CD4-positive, alpha-beta T cell (primary cell): ENCODE measurements around the gene ZNF860. TPM values are rescaled to one million over a fixed set of nuclear protein-coding genes. Genes with fewer than 3 reads are reported as not detected.
A peak's percentile ranks its signal among the peaks of the same experiment; 100 is the strongest.

Source experiments
- ATAC-seq: fragments of 200-7000 bp; cut with Tn5 transposase; one replicate; pipeline ENCODE4 v1.10.0; 2022; ENCODE audit warnings: mild to moderate bottlenecking; ENCODE audit not compliant: poor library complexity
- CTCF ChIA-PET: fragments of 350-600 bp; sonication (Branson Sonifier 250); formaldehyde crosslinking; loops from one replicate; lab custom pipeline; 2021; ENCODE audit warnings: antibody characterized with exemption, inconsistent platforms; lab: Charles Lee
- POLR2A ChIA-PET: fragments of 350-600 bp; sonication (Branson Sonifier 250); formaldehyde crosslinking; loops from one replicate; lab custom pipeline; 2021; ENCODE audit warnings: antibody characterized with exemption, inconsistent platforms; lab: Charles Lee
- DNase-seq, 14 experiments: peaks; one replicate each; pipeline ENCODE4 v3.0.0-alpha.2; 2013 to 2020; ENCODE audit warnings: mixed read lengths in 2 of 14
- H3K27ac ChIP-seq, 2 donors: one replicate each; pipeline versions ENCODE4 v1.5.1 to v1.7.0; 2013; ENCODE audit warnings: low read length in 2 of 2, low read depth in 1 of 2, mild to moderate bottlenecking in 1 of 2
- H3K27me3 ChIP-seq, 2 experiments: 1 replicate in 1 of 2; 2 replicates in 1 of 2; pipeline versions ENCODE4 v1.6.1 to v1.7.0; 2013; ENCODE audit warnings: low read length in 2 of 2, control low read depth in 1 of 2, mild to moderate bottlenecking in 1 of 2, moderate library complexity in 1 of 2; ENCODE audit not compliant: insufficient read depth in 2 of 2, control insufficient read depth in 1 of 2
- H3K36me3 ChIP-seq: one replicate; pipeline ENCODE4 v1.6.1; 2013; ENCODE audit warnings: low read length, control low read depth; ENCODE audit not compliant: insufficient read depth
- H3K4me1 ChIP-seq: one replicate; pipeline ENCODE4 v1.6.1; 2013; ENCODE audit warnings: low read length, control low read depth; ENCODE audit not compliant: insufficient read depth
- H3K4me3 ChIP-seq: one replicate; pipeline ENCODE4 v1.5.1; 2013; ENCODE audit warnings: mild to moderate bottlenecking, low read length, moderate library complexity
- H3K9me3 ChIP-seq, 2 experiments: 1 replicate in 1 of 2; 2 replicates in 1 of 2; pipeline versions ENCODE4 v1.6.1 to v1.7.0; 2013; ENCODE audit warnings: low read length in 2 of 2, mild to moderate bottlenecking in 2 of 2, control low read depth in 1 of 2, moderate library complexity in 1 of 2; ENCODE audit not compliant: control insufficient read depth in 1 of 2, insufficient read depth in 1 of 2
- H3K27ac Mint-ChIP-seq: one replicate; pipeline ENCODE4 v1.8.0; 2020; ENCODE audit warnings: mixed read lengths
- H3K27me3 Mint-ChIP-seq: one replicate; pipeline ENCODE4 v1.8.0; 2021; ENCODE audit warnings: mixed read lengths
- H3K36me3 Mint-ChIP-seq: one replicate; pipeline ENCODE4 v1.8.0; 2021; ENCODE audit warnings: low read depth, mixed read lengths
- H3K4me1 Mint-ChIP-seq: one replicate; pipeline ENCODE4 v1.8.0; 2021; ENCODE audit warnings: low read depth, mixed read lengths
- H3K4me3 Mint-ChIP-seq: one replicate; pipeline ENCODE4 v1.8.0; 2020; ENCODE audit warnings: mild to moderate bottlenecking, mixed read lengths
- H3K9me3 Mint-ChIP-seq: one replicate; pipeline ENCODE4 v1.8.0; 2020; ENCODE audit warnings: mixed read lengths
- CTCF ChIP-seq: fragments of 200-600 bp; IDR thresholded peaks from one replicate; pipeline ENCODE4 v1.8.0; 2022; ENCODE audit warnings: antibody characterized with exemption, mild to moderate bottlenecking
- intact Hi-C, 2 experiments: fragments of 100-400 bp; cut with DNase I in 1 of 2; cut with micrococcal nuclease in 1 of 2; formaldehyde crosslinking; loops; one replicate each; pipeline versions ENCODE4 v1.15.1 to v1.9.0; 2023 to 2025; cut with DNase I, micrococcal nuclease
- total RNA-seq, 174 experiments: library from RNA in 2 of 174; stranded (reverse) in 2 of 174; gene quantifications; one replicate each; pipeline ENCODE4 v1.2.3 and lab custom pipeline; 2021 to 2026

The ZNF860 gene
- total RNA-seq, 2 experiments from 2014 or later: not detected

GRCh38 chr3:32017286-32017685 is 35.7 kb downstream of the ZNF860 start:
- CTCF ChIA-PET: interaction anchor here (0.9 to 1.6 kb wide), 2 partner anchors 9 to 127 kb away, joined by 3 to 11 read pairs; no protein-coding TSS in a partner anchor
- Mint-ChIP-seq H3K4me3 (no peak overlapping the region), H3K36me3 (no peaks in the 10 kb centered on the region), H3K27me3 (no peaks in the 10 kb centered on the region), H3K27ac (no peak overlapping the region), H3K4me1 (no peaks in the 10 kb centered on the region), H3K9me3 (no peaks in the 10 kb centered on the region)
- Histone ChIP-seq H3K4me3 (no peak overlapping the region), H3K9me3 (no peaks in the 10 kb centered on the region), H3K4me1 (no peaks in the 10 kb centered on the region), H3K27me3 (no peaks in the 10 kb centered on the region), H3K27ac (no peak overlapping the region), H3K36me3 (no peaks in the 10 kb centered on the region)
- no peak for DNase-seq
- no peak for ATAC-seq
- intact Hi-C loops: loop anchor here in 1 of 2 experiments (5.0 kb wide), 1 partner anchor 320 kb away; no protein-coding TSS in a partner anchor
- POLR2A ChIA-PET: interaction anchor here (0.8 to 1.4 kb wide), 2 partner anchors 89 to 127 kb away, joined by 3 to 4 read pairs; partner anchors contain the start of gene GPD1L
- TF ChIP-seq CTCF: no peak

- Histone ChIP-seq H3K4me1 (no peaks in the 10 kb centered on the region), H3K36me3 (no peaks in the 10 kb centered on the region), H3K4me3 (no peak overlapping the region), H3K9me3 (no peaks in the 10 kb centered on the region), H3K27me3 (no peaks in the 10 kb centered on the region), H3K27ac (no peak overlapping the region)
- no peak overlapping the region for H3K27ac Mint-ChIP-seq
- no peaks in the 10 kb centered on the region for H3K27me3 Mint-ChIP-seq
- no peak overlapping the region for H3K4me3 Mint-ChIP-seq
- DNase-seq (peak in 4 of 14 experiments; percentile 13 to 62 (median 54)), ATAC-seq (no peak)
- no peaks in the 10 kb centered on the region for H3K4me1 Mint-ChIP-seq
- H3K36me3 Mint-ChIP-seq: no peaks in the 10 kb centered on the region
- intact Hi-C loops: loop anchor here in 1 of 2 experiments (1.0 to 5.0 kb wide), 2 partner anchors 125 to 318 kb away; no protein-coding TSS in a partner anchor
- peak; percentile 88 for TF ChIP-seq CTCF
- POLR2A ChIA-PET: interaction anchor here (1.0 to 1.3 kb wide), 2 partner anchors 96 to 108 kb away, joined by 3 read pairs; no protein-coding TSS in a partner anchor
- no peaks in the 10 kb centered on the region for H3K9me3 Mint-ChIP-seq
- CTCF ChIA-PET: interaction anchor here (1.3 to 2.4 kb wide), 4 partner anchors 96 to 127 kb away, joined by 3 to 24 read pairs (median 6); no protein-coding TSS in a partner anchor
Observed at GRCh38 chr3:32018757-32019564, 37.4 kb downstream of the ZNF860 start.

- H3K27me3 Mint-ChIP-seq: no peaks in the 10 kb centered on the region
- CTCF ChIA-PET: no interaction called here
- DNase-seq: no peak
- H3K9me3 Mint-ChIP-seq: no peaks in the 10 kb centered on the region
- Histone ChIP-seq H3K27me3 (no peaks in the 10 kb centered on the region), H3K36me3 (no peaks in the 10 kb centered on the region), H3K4me1 (no peaks in the 10 kb centered on the region), H3K4me3 (no peak overlapping the region), H3K27ac (no peak overlapping the region), H3K9me3 (no peaks in the 10 kb centered on the region)
- POLR2A ChIA-PET: no interaction called here
- no peaks in the 10 kb centered on the region for H3K36me3 Mint-ChIP-seq
- H3K4me3 Mint-ChIP-seq: no peak overlapping the region
- no peak for TF ChIP-seq CTCF
- H3K27ac Mint-ChIP-seq: no peak overlapping the region
- intact Hi-C loops: loop anchor here in 1 of 2 experiments (5.0 kb wide), 1 partner anchor 321 kb away; no protein-coding TSS in a partner anchor
- no peaks in the 10 kb centered on the region for H3K4me1 Mint-ChIP-seq
- no peak for ATAC-seq
Observed at GRCh38 chr3:32021155-32021554, 39.6 kb downstream of the ZNF860 start.
